Stimulated activated effector memory CD8-positive, alpha-beta T cell treated with anti-CD3 and anti-CD28 coated beads, Interleukin-12 subunit alpha, Interleukin-12 subunit beta, amount 100 ng/mL, for 72 hours (primary cell): ENCODE results near the gene TSSK2.
"Not testable (repeated sequence)": the region's sequence is repeated elsewhere in the genome, so short reads cannot be mapped to it uniquely, and the experiment has no call there.

Experiments
- ATAC-seq: fragments of 150-1000 bp; cut with Tn5 transposase; 2 replicates; pipeline ENCODE4 v1.10.0; 2021
- DNase-seq, 2 donors: peaks; one replicate each; pipeline ENCODE4 v3.0.0; 2021 to 2022; ENCODE audit warnings: low spot score in 2 of 2
- H3K27ac Mint-ChIP-seq: one replicate; pipeline ENCODE4 v1.8.0; 2022; ENCODE audit warnings: mild to moderate bottlenecking, mixed read lengths
- H3K36me3 Mint-ChIP-seq: one replicate; pipeline ENCODE4 v1.8.0; 2022; ENCODE audit warnings: mild to moderate bottlenecking, mixed read lengths
- H3K4me1 Mint-ChIP-seq: one replicate; pipeline ENCODE4 v1.8.0; 2022; ENCODE audit warnings: mixed read lengths
- H3K4me3 Mint-ChIP-seq: one replicate; pipeline ENCODE4 v1.8.0; 2022; ENCODE audit warnings: mild to moderate bottlenecking, mixed read lengths
- H3K9me3 Mint-ChIP-seq: one replicate; pipeline ENCODE4 v1.8.0; 2022; ENCODE audit warnings: mixed read lengths

The TSSK2 gene

DNA sequence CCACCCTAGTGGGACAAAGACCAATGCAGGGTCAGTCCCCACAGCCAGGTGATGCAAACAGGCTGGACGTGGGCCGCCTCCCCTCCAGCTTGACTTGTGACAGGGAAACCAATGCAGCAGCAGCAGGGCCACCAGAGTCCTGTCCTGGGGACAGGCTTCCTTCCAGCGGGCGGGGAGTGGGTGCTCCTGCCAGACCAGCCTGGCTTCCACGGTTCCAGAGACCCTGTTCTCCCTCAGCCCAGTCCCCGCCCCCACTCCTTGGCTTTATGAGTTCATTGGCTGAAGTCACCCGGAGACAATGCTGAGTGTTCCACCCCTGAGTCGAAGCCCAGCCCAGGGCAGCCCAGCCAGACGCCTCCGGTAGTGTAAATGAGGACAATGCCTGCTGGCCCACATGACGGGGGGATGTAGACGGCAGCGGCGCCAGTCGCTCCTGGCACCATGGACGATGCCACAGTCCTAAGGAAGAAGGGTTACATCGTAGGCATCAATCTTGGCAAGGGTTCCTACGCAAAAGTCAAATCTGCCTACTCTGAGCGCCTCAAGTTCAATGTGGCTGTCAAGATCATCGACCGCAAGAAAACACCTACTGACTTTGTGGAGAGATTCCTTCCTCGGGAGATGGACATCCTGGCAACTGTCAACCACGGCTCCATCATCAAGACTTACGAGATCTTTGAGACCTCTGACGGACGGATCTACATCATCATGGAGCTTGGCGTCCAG, at the start of gene TSSK2:
Gene TSSK2, plus strand, starts transcription at position 350 of the 726 bp plus-strand sequence. Its CDS starts 92 bp downstream, at position 442.
- no peak for DNase-seq
- Mint-ChIP-seq H3K4me3 (no peak within 1 kb of the TSS), H3K9me3 (no peaks in the 10 kb centered on the region), H3K36me3 (peaks cover 36% of the 10 kb centered on the region), H3K27ac (no peak within 1 kb of the TSS), H3K4me1 (peaks cover 6% of the 10 kb centered on the region)
- no peak for ATAC-seq

DNA sequence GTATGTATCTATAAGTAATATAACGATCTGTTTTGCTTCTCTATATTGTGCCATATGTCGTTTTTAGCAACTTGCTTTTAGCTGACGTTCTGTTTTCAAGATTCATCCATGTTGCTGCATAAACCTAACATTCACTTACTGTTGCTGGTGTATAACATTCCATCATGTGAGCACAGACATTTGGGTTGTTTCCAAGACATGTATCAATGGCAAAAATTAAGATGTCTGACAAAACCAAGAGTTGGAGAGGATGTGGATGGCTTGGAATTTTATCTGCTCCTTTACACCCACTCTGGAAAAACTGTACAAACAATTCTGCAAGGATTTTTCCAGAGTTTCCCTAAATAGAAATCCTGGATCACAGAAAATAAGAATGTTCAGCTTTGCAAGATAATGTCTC, 49.8 kb upstream of the TSSK2 start:
- Mint-ChIP-seq H3K4me1 (peaks cover 7% of the 10 kb centered on the region), H3K27ac (no peak overlapping the region), H3K9me3 (no peaks in the 10 kb centered on the region), H3K36me3 (peaks cover 28% of the 10 kb centered on the region), H3K4me3 (no peak overlapping the region)
- DNase-seq, result no peak
- ATAC-seq, result no peak

GRCh38 chr22:19082101-19082500, 49.0 kb upstream of the TSSK2 start:
- Mint-ChIP-seq H3K9me3 (no peaks in the 10 kb centered on the region), H3K4me3 (no peak overlapping the region), H3K36me3 (peaks cover 28% of the 10 kb centered on the region), H3K27ac (no peak overlapping the region), H3K4me1 (peaks cover 7% of the 10 kb centered on the region)
- DNase-seq (no peak), ATAC-seq (no peak)

DNA sequence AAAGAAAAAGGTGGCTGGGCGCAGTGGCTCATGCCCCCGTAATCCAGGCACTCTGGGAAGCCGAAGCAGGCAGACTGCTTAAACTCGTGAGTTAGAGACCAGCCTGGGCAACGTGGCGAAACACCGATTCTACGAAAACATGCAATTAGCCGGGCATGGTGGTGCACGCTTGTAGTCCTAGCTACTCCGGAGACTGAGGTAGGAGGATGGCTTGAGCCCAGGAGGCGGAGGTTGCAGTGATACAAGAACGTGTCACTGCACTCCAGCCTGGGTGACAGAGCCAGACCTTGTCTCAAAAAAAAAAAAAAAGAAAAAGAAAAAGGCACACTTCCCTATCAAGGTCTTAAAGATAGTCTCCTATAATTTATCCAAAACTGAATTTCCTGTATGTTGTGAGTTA, 48.3 kb upstream of the TSSK2 start:
- ATAC-seq (no peak), DNase-seq (no peak)
- Mint-ChIP-seq H3K9me3 (no peaks in the 10 kb centered on the region), H3K27ac (no peak overlapping the region), H3K4me1 (peaks cover 7% of the 10 kb centered on the region), H3K4me3 (no peak overlapping the region), H3K36me3 (peaks cover 30% of the 10 kb centered on the region)

- H3K27ac Mint-ChIP-seq, result not testable (repeated sequence)
- peaks cover 35% of the 10 kb centered on the region for H3K36me3 Mint-ChIP-seq
Observed at GRCh38 chr22:19084126-19084525, 47.0 kb upstream of the TSSK2 start.

DNA sequence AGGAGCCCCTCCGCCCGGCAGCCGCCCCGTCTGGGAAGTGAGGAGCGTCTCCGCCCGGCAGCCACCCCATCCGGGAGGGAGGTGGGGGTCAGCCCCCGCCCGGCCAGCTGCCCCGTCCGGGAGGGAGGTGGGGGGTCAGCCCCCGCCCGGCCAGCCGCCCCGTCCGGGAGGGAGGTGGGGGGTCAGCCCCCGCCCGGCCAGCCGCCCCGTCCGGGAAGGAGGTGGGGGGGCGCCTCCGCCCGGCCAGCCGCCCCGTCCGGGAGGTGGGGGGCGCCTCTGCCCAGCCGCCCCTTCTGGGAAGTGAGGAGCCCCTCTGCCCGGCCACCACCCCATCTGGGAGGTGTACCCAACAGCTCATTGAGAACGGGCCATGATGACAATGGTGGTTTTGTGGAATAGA, 46.5 kb upstream of the TSSK2 start:
- not testable (repeated sequence) for H3K4me3 Mint-ChIP-seq, H3K9me3 Mint-ChIP-seq, H3K27ac Mint-ChIP-seq, DNase-seq, ATAC-seq, H3K4me1 Mint-ChIP-seq
- H3K36me3 Mint-ChIP-seq, result peaks cover 37% of the 10 kb centered on the region

More at GRCh38 chr22:19084126-19084525, 47.0 kb upstream of the TSSK2 start:
- H3K9me3 Mint-ChIP-seq, H3K4me1 Mint-ChIP-seq, ATAC-seq, DNase-seq, H3K4me3 Mint-ChIP-seq: not testable (repeated sequence)

DNA sequence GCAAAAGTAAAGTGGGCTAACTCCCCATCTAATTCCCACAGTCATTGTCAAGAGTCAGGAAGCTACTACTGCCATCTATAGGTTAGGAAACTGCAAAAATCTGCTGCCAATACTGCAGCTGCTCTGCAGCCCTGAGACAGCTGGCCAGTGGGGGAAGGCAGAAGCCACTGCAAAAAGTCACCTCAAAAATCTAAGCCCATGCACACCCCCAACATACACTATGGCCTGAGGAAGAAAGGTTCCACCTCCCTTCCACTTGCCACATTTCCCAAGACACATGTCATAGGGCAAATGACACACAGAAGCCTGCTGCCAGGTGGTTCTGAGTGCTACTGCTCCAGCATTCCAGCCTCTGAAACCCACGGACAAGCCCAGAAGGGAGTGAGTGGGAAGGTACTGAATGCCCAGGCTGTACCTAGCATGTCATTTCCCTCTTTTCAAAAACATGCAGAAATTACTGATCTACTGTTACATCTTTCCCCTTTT, 45.8 kb upstream of the TSSK2 start:
- Mint-ChIP-seq H3K4me1 (peaks cover 10% of the 10 kb centered on the region), H3K9me3 (no peaks in the 10 kb centered on the region), H3K36me3 (peaks cover 40% of the 10 kb centered on the region), H3K27ac (peak overlapping the region; percentile 8), H3K4me3 (no peak overlapping the region)
- DNase-seq (no peak), ATAC-seq (no peak)

GRCh38 chr22:19086417-19086816, 44.7 kb upstream of the TSSK2 start:
- Mint-ChIP-seq H3K27ac (peak overlapping the region; percentile 20), H3K36me3 (peaks cover 40% of the 10 kb centered on the region), H3K4me3 (no peak overlapping the region), H3K9me3 (no peaks in the 10 kb centered on the region), H3K4me1 (peaks cover 18% of the 10 kb centered on the region)
- DNase-seq (no peak), ATAC-seq (no peak)

- H3K27ac Mint-ChIP-seq, result peak overlapping the region; percentile 20
Observed at GRCh38 chr22:19086896-19087295, 44.2 kb upstream of the TSSK2 start.

DNA sequence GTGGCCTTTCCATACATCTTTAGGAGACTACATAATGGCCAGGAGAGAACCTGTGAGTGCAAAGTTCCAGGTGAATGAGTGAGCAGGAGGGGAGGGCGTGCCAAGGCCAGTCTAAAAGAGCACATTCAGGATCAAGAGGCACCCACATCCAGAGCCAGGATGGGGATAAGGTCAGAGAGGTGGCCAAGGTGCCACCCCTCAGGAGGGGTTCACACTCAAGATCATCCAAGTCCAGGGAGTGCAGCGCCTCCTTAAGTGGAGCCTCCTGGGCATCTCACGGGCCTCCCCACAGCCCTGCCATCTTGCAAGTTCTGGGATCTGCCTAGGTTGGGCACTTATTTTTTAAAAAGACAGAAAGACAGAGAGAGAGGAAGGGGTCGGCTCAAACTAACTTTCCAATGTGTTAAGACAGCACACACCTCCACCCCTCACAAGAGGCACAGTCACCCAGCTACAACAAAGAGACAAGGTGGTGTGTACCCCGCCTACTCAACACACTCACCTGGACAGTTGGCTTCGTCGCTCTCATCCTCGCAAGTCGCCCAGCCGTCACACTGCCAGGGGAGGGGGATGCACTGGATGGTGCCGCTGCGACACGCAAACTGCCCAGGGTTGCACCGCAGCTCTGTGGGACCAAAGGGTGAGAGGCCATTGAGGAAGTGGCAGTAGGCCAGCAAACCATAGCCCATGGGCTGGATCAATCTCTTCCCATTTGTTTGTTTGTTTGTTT, 42.1 kb upstream of the TSSK2 start:
- Mint-ChIP-seq H3K4me3 (no peak overlapping the region), H3K9me3 (no peaks in the 10 kb centered on the region), H3K36me3 (peaks cover 34% of the 10 kb centered on the region), H3K27ac (no peak overlapping the region), H3K4me1 (peaks cover 27% of the 10 kb centered on the region)
- ATAC-seq (no peak), DNase-seq (no peak)

More at GRCh38 chr22:19086896-19087295, 44.2 kb upstream of the TSSK2 start:
- Mint-ChIP-seq H3K4me1 (peaks cover 21% of the 10 kb centered on the region), H3K4me3 (no peak overlapping the region), H3K36me3 (peaks cover 42% of the 10 kb centered on the region), H3K9me3 (no peaks in the 10 kb centered on the region)
- ATAC-seq, result no peak
- DNase-seq, result no peak

GRCh38 chr22:19090183-19090582, 40.9 kb upstream of the TSSK2 start:
- Mint-ChIP-seq H3K4me3 (no peak overlapping the region), H3K27ac (no peak overlapping the region), H3K36me3 (peaks cover 37% of the 10 kb centered on the region), H3K4me1 (peaks cover 27% of the 10 kb centered on the region), H3K9me3 (no peaks in the 10 kb centered on the region)
- DNase-seq (no peak), ATAC-seq (no peak)

DNA sequence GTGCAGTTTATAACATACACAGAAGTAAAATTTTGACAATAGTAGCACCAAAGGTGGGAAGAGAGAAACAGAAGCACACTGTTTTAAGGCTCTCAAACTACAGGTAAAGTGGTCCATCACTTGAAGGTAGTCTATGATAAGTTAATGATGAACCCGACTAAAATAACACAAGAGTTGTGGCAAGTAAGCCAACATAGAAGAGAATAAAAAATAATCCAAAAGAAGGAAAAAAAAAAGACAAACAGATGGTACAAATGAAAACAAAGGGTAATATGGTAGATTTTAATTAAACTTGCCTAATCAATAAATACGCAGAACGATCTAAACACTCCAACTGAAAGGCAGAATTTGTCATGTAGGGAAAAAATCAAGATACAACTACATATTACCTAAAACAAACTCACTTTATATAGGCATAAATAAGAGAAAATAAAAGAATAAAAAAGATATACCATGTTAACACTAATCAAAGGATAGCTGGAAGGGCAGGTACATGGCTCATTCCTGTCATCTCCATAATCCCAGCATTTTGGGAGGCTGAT, 40.5 kb upstream of the TSSK2 start:
- DNase-seq, result no peak
- H3K4me1 Mint-ChIP-seq, result peaks cover 22% of the 10 kb centered on the region
- no peaks in the 10 kb centered on the region for H3K9me3 Mint-ChIP-seq
- ATAC-seq, result no peak
- no peak overlapping the region for H3K27ac Mint-ChIP-seq
- H3K4me3 Mint-ChIP-seq, result no peak overlapping the region
- H3K36me3 Mint-ChIP-seq, result peaks cover 34% of the 10 kb centered on the region

DNA sequence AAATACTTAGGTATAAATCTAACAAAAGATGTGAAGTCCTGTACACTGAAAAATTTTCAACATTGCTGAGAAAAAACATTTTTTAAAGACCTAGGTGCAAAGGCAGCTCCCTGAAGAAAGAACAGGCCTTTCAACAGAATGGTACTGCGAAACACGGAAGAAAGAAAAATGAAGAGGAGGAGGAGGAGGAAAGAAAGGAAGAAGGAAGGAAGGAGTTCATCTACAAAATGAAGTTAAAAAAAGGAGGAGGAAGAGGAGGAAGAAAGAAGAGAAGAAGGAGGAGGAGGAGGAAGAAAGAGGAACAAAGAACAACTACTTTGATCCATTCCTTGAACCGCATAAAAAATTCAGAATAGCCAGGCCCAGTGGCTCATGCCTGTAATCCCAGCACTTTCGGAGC, 38.4 kb upstream of the TSSK2 start:
- Mint-ChIP-seq H3K9me3 (no peaks in the 10 kb centered on the region), H3K27ac (no peak overlapping the region), H3K4me1 (peaks cover 24% of the 10 kb centered on the region), H3K4me3 (no peak overlapping the region), H3K36me3 (peaks cover 34% of the 10 kb centered on the region)
- DNase-seq (no peak), ATAC-seq (no peak)

- no peaks in the 10 kb centered on the region for H3K9me3 Mint-ChIP-seq
- H3K27ac Mint-ChIP-seq, result no peak overlapping the region
- peaks cover 39% of the 10 kb centered on the region for H3K4me1 Mint-ChIP-seq
- H3K4me3 Mint-ChIP-seq, result no peak overlapping the region
- peaks cover 27% of the 10 kb centered on the region for H3K36me3 Mint-ChIP-seq
- ATAC-seq (no peak), DNase-seq (no peak)
Observed at GRCh38 chr22:19094393-19094997, 36.6 kb upstream of the TSSK2 start.

- peaks cover 21% of the 10 kb centered on the region for H3K36me3 Mint-ChIP-seq
- DNase-seq (no peak), ATAC-seq (no peak)
- no peak overlapping the region for H3K4me3 Mint-ChIP-seq
- H3K27ac Mint-ChIP-seq, result peak overlapping the region; percentile 4
- no peaks in the 10 kb centered on the region for H3K9me3 Mint-ChIP-seq
- H3K4me1 Mint-ChIP-seq, result peaks cover 28% of the 10 kb centered on the region
Observed at GRCh38 chr22:19096555-19096954, 34.6 kb upstream of the TSSK2 start.
